DND-41 (cell line): Measurements from ENCODE around the gene PLSCR3.

ENCODE experiments used
- ATAC-seq: fragments of 200-7000 bp; cut with Tn5 transposase; 3 replicates; pipeline ENCODE4 v1.9.1; 2021; ENCODE audit warnings: low read depth; ENCODE audit not compliant: insufficient read depth
- DNase-seq: peaks from one replicate; pipeline ENCODE4 v3.0.0-alpha.2; 2020
- H2AFZ ChIP-seq: 2 replicates; pipeline ENCODE4 v1.6.0; 2012; ENCODE audit warnings: low read depth, low read length
- H3K27ac ChIP-seq: 2 replicates; pipeline ENCODE4 v1.5.1; 2012; ENCODE audit warnings: low read length, inconsistent platforms
- H3K27me3 ChIP-seq: fragments of 200-600 bp; sonication (generic); 2 replicates; pipeline ENCODE4 v1.6.0; 2012; ENCODE audit warnings: low read length, mild to moderate bottlenecking, inconsistent platforms; ENCODE audit not compliant: insufficient read depth, poor library complexity
- H3K36me3 ChIP-seq: 2 replicates; pipeline ENCODE4 v1.5.1; 2012; ENCODE audit warnings: low read length, inconsistent platforms; ENCODE audit not compliant: insufficient read depth
- H3K4me1 ChIP-seq: 2 replicates; pipeline ENCODE4 v1.5.1; 2012; ENCODE audit warnings: mild to moderate bottlenecking, low read length; ENCODE audit not compliant: insufficient read depth
- H3K4me2 ChIP-seq: 2 replicates; pipeline ENCODE4 v1.6.0; 2012; ENCODE audit warnings: mild to moderate bottlenecking, moderate library complexity, low read length, inconsistent platforms; ENCODE audit not compliant: insufficient read depth
- H3K4me3 ChIP-seq, 2 experiments: fragments of 200-600 bp in 1 of 2; shearing (Covaris generic) in 1 of 2; 2 replicates each; pipeline ENCODE4 v1.5.1; 2012 to 2016; ENCODE audit warnings: inconsistent platforms in 2 of 2, low read length in 2 of 2, mild to moderate bottlenecking in 2 of 2, low read depth in 1 of 2, moderate library complexity in 1 of 2
- H3K79me2 ChIP-seq: 2 replicates; pipeline ENCODE4 v1.6.0; 2012; ENCODE audit warnings: low read length, inconsistent platforms; ENCODE audit not compliant: insufficient read depth
- H3K9ac ChIP-seq: 2 replicates; pipeline ENCODE4 v1.6.0; 2012; ENCODE audit warnings: low read depth, mild to moderate bottlenecking, inconsistent platforms, low read length, moderate library complexity
- H3K9me3 ChIP-seq: 2 replicates; pipeline ENCODE4 v1.5.1; 2012; ENCODE audit warnings: low read length, moderate library complexity, mild to moderate bottlenecking, inconsistent platforms; ENCODE audit not compliant: insufficient read depth, severe bottlenecking
- H4K20me1 ChIP-seq: 2 replicates; pipeline ENCODE4 v1.6.0; 2012; ENCODE audit warnings: low read length; ENCODE audit not compliant: insufficient read depth
- CTCF ChIP-seq: IDR thresholded peaks from 2 replicates; pipeline ENCODE4 v1.5.1; 2012; ENCODE audit warnings: borderline replicate concordance, low read length, moderate library complexity, mild to moderate bottlenecking; ENCODE audit not compliant: poor library complexity, severe bottlenecking; ENCODE audit errors: extremely low read depth
- EZH2 ChIP-seq: IDR thresholded peaks from 3 replicates; pipeline ENCODE4 v1.6.1; 2012; ENCODE audit warnings: borderline replicate concordance, low read depth, mild to moderate bottlenecking, moderate library complexity, low read length, inconsistent platforms; ENCODE audit not compliant: severe bottlenecking

The PLSCR3 gene

DNA sequence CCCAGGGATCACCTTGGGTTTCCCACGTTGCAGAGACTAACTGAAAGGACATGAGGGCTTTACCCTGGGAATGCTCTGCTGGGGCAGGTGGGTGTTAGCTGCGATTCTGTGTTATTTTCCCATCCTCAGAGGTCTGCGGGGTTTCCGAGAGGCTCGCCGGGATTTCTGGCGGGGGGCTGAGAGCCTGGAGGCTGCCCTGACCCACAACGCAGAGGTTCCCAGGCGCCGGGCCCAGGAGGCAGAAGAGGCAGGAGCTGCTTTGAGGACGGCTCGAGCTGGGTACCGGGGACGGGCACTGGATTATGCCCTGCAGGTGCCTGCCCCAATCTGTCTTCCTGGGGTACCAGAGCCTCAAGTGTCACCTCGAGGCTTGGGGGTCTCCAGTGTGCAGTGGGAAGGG lies 51.1 kb downstream of the PLSCR3 start:
- peaks cover 3% of the 10 kb centered on the region; the same call in 1 of the 2 replicates for H4K20me1 ChIP-seq
- TF ChIP-seq EZH2 (no peak), CTCF (no peak)
- no peak overlapping the region for H3K4me3 ChIP-seq
- H3K4me1 ChIP-seq, result no peaks in the 10 kb centered on the region
- DNase-seq (no peak), ATAC-seq (no peak)
- no peak overlapping the region for H3K27ac ChIP-seq
- H2AFZ ChIP-seq, result no peak overlapping the region
- no peaks in the 10 kb centered on the region for H3K27me3 ChIP-seq
- H3K36me3 ChIP-seq, result peaks cover 46% of the 10 kb centered on the region
- no peaks in the 10 kb centered on the region for H3K9me3 ChIP-seq
- H3K4me2 ChIP-seq, result no peak overlapping the region
- no peak overlapping the region for H3K9ac ChIP-seq
- peaks cover 5% of the 10 kb centered on the region; the same call in 1 of the 2 replicates for H3K79me2 ChIP-seq

DNA sequence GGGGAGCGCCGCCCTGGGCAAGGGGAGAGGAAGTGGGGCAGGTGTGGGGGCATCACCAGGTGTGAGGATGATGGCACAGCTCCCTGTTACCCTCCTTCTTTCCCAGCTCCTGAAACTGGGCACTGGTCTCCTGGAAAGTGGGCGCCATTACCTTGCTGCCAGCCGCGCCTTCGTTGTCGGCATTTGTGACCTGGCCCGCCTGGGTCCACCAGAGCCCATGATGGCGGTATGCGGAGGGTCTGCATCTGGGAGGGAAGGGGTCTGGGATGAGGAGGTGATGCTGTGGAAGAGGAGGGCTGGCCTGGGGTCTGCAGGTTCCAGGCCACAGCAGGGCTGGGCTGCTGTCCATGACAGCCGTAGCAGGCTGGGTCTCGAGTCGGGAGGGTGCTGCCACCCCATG lies 52.5 kb downstream of the PLSCR3 start:
- DNase-seq (no peak), ATAC-seq (no peak)
- TF ChIP-seq EZH2 (no peak), CTCF (no peak)
- no peaks in the 10 kb centered on the region for H3K27me3 ChIP-seq
- H3K4me3 ChIP-seq, result no peak overlapping the region
- no peak overlapping the region for H2AFZ ChIP-seq
- H3K27ac ChIP-seq, result no peak overlapping the region
- H3K4me1 ChIP-seq, result peaks cover 11% of the 10 kb centered on the region
- peaks cover 17% of the 10 kb centered on the region for H3K79me2 ChIP-seq
- H4K20me1 ChIP-seq, result peaks cover 3% of the 10 kb centered on the region; the same call in 1 of the 2 replicates
- H3K9me3 ChIP-seq, result no peaks in the 10 kb centered on the region
- H3K9ac ChIP-seq, result 0 out of 2 replicates have a peak overlapping the region, but pooled peaks have one; percentile 5
- H3K36me3 ChIP-seq, result peaks cover 32% of the 10 kb centered on the region
- H3K4me2 ChIP-seq, result no peak overlapping the region

DNA sequence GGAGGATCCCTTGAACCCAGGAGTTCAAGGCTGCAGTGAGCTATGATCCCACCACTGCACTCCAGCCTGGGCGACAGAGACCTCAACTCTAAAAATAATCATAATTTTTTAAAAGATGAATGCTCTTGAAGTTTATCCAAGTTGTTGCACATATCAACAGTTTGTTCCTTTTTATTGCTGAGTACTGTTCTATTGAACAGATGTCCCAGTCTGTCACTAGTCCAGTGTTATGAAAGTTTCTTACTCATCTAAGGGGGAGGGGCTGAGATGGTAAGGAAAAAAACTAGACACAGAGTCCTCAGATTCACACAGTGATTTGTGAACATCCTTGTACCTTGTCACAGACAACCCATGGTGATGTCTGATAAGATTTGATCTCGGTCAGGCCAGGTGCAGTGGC lies 54.1 kb downstream of the PLSCR3 start:
- Histone ChIP-seq H3K36me3 (peaks cover 23% of the 10 kb centered on the region), H4K20me1 (no peaks in the 10 kb centered on the region; the same call in 1 of the 2 replicates), H3K27me3 (no peaks in the 10 kb centered on the region), H3K9ac (no peak overlapping the region), H3K4me2 (no peak overlapping the region), H3K9me3 (no peaks in the 10 kb centered on the region), H3K27ac (no peak overlapping the region), H3K4me1 (peaks cover 28% of the 10 kb centered on the region), H3K4me3 (no peak overlapping the region), H2AFZ (no peak overlapping the region), H3K79me2 (peaks cover 30% of the 10 kb centered on the region)
- DNase-seq, result no peak
- no peak for ATAC-seq
- TF ChIP-seq CTCF (no peak), EZH2 (no peak)
